Lower lobe of right lung (tissue), 2 donors: ENCODE measurements around the gene GRP. TPM values are rescaled to one million over a fixed set of nuclear protein-coding genes. Genes with fewer than 3 reads are reported as not detected.

Experiments used
- ATAC-seq, 2 donors: fragments of 200-7000 bp; cut with Tn5 transposase; one replicate each; pipeline ENCODE4 v1.9.1; 2020 to 2022; ENCODE audit warnings: mild to moderate bottlenecking in 2 of 2, moderate library complexity in 2 of 2
- DNase-seq: peaks from one replicate; pipeline ENCODE4 v3.0.0-alpha.2; 2020
- H3K27ac ChIP-seq: fragments of 200-600 bp; one replicate; pipeline ENCODE4 v1.8.0; 2022
- H3K27me3 ChIP-seq: fragments of 200-600 bp; one replicate; pipeline ENCODE4 v1.8.0; 2022; ENCODE audit warnings: low read depth
- H3K36me3 ChIP-seq: fragments of 200-600 bp; one replicate; pipeline ENCODE4 v1.8.0; 2022; ENCODE audit warnings: mild to moderate bottlenecking
- H3K4me1 ChIP-seq: fragments of 200-600 bp; one replicate; pipeline ENCODE4 v1.8.0; 2022
- H3K4me3 ChIP-seq: fragments of 200-600 bp; one replicate; pipeline ENCODE4 v1.8.0; 2022; ENCODE audit warnings: mild to moderate bottlenecking
- H3K9me3 ChIP-seq: fragments of 200-600 bp; one replicate; pipeline ENCODE4 v1.8.0; 2022
- CTCF ChIP-seq: fragments of 200-600 bp; IDR thresholded peaks from one replicate; pipeline ENCODE4 v1.8.0; 2022; ENCODE audit warnings: antibody characterized with exemption, mild to moderate bottlenecking
- intact Hi-C: fragments of 100-400 bp; cut with DNase I; formaldehyde crosslinking; loops from one replicate; pipeline ENCODE4 v1.11.0; 2022
- total RNA-seq: library from RNA; stranded (reverse); fragmentation: NEBNext Ultra II Directional; extraction: Animal tissue kit (Norgen Biotek cat#: 25700); gene quantifications from one replicate; pipeline ENCODE4 v1.2.1, GENCODE V29; 2021
- donor health status: DM: no; HTN: yes; CAD: no; lungs with severe emphysema.

Gene GRP
- total RNA-seq, 1 donor from 2014 or later: 1.7 TPM

DNA sequence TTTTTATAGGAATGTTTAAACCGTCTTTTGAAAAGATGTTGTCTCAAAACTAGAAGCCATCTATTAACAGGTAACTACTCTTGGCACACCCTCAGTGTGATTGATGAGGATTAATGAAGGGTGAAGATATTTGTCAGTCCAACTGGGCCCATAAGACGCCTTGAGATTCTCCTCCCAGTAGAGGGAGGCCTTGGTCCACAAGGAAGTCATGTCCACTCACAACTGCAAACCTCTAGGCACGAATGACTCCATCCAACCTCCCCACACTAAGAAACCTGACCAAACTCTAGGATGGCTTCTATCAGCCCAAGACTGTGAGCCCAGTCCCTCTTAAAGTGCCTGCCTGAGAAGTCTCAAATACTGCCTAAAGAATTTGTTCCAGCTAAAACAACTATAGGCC lies 19.2 kb upstream of the GRP start:
- Histone ChIP-seq H3K27ac (no peak overlapping the region), H3K36me3 (no peaks in the 10 kb centered on the region), H3K27me3 (no peaks in the 10 kb centered on the region), H3K9me3 (no peaks in the 10 kb centered on the region), H3K4me3 (no peak overlapping the region), H3K4me1 (no peaks in the 10 kb centered on the region)
- ATAC-seq: no peak
- no peak for TF ChIP-seq CTCF
- intact Hi-C loops: no loop called here
- no peak for DNase-seq

DNA sequence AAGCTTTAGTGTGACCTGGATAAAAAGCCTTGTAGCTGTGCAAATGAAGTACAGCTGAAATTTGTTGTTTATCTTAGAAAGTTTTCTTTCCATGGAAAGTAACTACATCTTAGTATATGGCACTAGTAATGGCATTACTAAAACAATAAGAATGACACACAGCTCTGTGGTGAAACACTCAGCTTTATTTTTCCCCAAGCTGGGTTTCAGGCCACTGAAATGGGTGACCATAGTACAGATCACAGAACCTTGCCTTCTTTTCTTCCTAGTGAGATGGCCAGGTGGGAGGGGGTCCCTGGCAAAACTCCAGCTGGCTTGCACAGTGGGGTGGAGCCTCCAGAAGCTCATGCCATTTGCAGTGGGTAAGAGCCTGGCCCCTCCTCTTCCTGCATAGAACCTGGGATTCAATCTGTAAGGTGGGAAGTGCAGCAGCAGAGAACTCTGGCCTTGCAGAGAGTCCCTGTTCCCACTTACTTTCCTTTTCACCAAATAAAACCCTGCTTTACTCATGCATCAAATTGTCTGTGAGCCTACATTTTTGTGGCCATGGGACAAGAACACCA lies 17.6 kb upstream of the GRP start:
- intact Hi-C loops: no loop called here
- Histone ChIP-seq H3K4me1 (no peaks in the 10 kb centered on the region), H3K9me3 (no peaks in the 10 kb centered on the region), H3K36me3 (no peaks in the 10 kb centered on the region), H3K27me3 (no peaks in the 10 kb centered on the region), H3K27ac (no peak overlapping the region), H3K4me3 (no peak overlapping the region)
- ATAC-seq (no peak), DNase-seq (no peak)
- no peak for TF ChIP-seq CTCF

- DNase-seq (no peak), ATAC-seq (no peak)
- H3K4me3 ChIP-seq: no peak overlapping the region
- H3K4me1 ChIP-seq: no peaks in the 10 kb centered on the region
- no peak for TF ChIP-seq CTCF
- no peaks in the 10 kb centered on the region for H3K9me3 ChIP-seq
- H3K36me3 ChIP-seq: no peaks in the 10 kb centered on the region
- H3K27me3 ChIP-seq: no peaks in the 10 kb centered on the region
- H3K27ac ChIP-seq: no peak overlapping the region
- intact Hi-C loops: no loop called here
Measured at GRCh38 chr18:59207506-59207905, 12.5 kb upstream of the GRP start.

DNA sequence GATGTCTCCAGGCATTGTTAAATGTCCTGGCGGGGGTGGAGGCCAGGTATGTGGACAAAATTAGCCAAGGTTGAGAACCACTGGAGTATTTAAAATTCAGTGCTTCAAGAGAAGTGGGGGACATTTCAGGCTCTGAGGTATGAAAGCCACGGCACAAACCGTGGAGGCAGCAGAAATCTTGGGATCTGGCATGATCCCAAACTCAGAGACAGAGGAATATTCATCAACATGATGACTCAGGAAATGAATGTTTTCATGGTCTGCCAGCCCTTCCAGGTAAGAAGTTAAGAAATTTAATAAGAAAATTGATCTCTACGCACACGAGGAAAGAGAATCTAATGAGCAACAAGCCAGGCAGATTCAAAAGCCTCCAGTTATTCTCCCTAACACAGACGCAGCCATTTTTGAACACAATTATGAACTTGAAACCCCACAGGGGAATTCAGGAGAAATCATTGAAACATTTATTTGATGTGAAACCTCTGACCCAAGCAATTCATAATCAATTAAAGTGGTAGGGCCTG lies 11.3 kb upstream of the GRP start:
- Histone ChIP-seq H3K27ac (no peak overlapping the region), H3K4me3 (no peak overlapping the region), H3K27me3 (no peaks in the 10 kb centered on the region), H3K4me1 (no peaks in the 10 kb centered on the region), H3K36me3 (no peaks in the 10 kb centered on the region), H3K9me3 (no peaks in the 10 kb centered on the region)
- intact Hi-C loops: no loop called here
- TF ChIP-seq CTCF: no peak
- DNase-seq (no peak), ATAC-seq (no peak)

DNA sequence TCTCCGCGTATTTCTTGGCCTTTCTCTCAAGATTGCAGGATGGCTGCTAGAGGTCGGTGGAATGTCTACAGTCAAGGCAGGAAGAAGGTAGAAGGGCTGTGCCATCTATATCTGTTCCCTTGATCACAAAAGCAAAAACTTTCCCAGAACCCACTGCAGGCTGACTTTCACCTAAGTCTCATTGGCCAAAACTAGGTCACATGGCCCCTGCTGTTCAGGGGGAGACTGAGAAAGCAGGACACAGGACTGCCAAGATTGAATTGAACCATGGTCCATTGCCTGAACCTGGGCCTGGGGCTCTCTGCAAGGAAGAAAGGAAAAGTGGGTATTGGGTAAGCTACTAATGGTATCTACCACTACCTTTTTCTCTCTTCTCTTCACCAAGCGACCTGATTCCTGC lies 9.7 kb upstream of the GRP start:
- H3K9me3 ChIP-seq: no peaks in the 10 kb centered on the region
- no peaks in the 10 kb centered on the region for H3K36me3 ChIP-seq
- no peak for ATAC-seq
- intact Hi-C loops: no loop called here
- no peaks in the 10 kb centered on the region for H3K27me3 ChIP-seq
- no peak overlapping the region for H3K27ac ChIP-seq
- H3K4me3 ChIP-seq: no peak overlapping the region
- no peak for TF ChIP-seq CTCF
- DNase-seq: no peak
- no peaks in the 10 kb centered on the region for H3K4me1 ChIP-seq
